ENCODE measurements around the gene FOXG1. TPM values are rescaled to one million over a fixed set of nuclear protein-coding genes. Genes with fewer than 3 reads are reported as not detected.

The FOXG1 gene
- total and polyA plus RNA-seq, 2 of the 4 experiments (the other 2 are of a cell fraction) = not detected

DNA sequence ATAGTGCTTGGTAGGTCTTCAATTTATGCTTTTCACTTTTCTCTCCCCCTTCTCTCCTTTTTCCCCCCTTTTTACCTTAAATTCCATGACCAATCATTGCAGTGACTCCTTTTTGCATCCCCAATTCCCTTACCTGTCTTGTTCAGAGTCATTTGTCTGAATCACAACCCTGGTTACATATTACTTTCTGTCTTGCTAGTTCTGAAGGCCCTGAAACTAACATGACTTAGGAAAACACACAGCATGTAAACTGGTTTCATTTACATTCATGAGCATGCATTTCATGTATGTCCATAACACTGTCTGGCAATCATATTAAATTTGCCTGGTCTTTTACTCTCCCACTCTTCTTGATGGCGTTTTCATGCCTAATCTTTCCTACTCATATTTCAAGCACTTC is 20.3 kb upstream of the FOXG1 start:
- Histone ChIP-seq H3K9me3 (ENCODE audit: control insufficient read depth, insufficient read depth, low read length) (no peaks in the 10 kb centered on the region), H2BK5ac (ENCODE audit: low read depth, low read length, poor library complexity, severe bottlenecking) (no peak overlapping the region), H3K56ac (ENCODE audit: extremely low read depth, insufficient read depth, low read length) (no peak overlapping the region), H3K36me3 (ENCODE audit: control insufficient read depth, insufficient read depth, low read length) (no peaks in the 10 kb centered on the region), H4K8ac (ENCODE audit: low read depth in 2 of 2, low read length in 2 of 2) (no peak overlapping the region), H2BK15ac (ENCODE audit: low read depth, low read length) (no peak overlapping the region), H3K27ac (ENCODE audit: insufficient read depth, low read length) (no peak overlapping the region), H3K14ac (replicated peaks; ENCODE audit: low read depth, low read length) (no peak overlapping the region), H2BK20ac (ENCODE audit: low read depth, low read length) (no peak overlapping the region), H3K4ac (ENCODE audit: low read depth, low read length) (no peak overlapping the region), H4K20me1 (ENCODE audit: insufficient read depth, low read length) (no peaks in the 10 kb centered on the region), H3K4me2 (ENCODE audit: low read depth, low read length) (no peak overlapping the region), H4K5ac (ENCODE audit: low read depth, low read length) (no peak overlapping the region), H2AFZ (replicated peaks; ENCODE audit: low read length, poor library complexity) (no peak overlapping the region), H3K9me1 (ENCODE audit: insufficient read depth, low read length) (no peaks in the 10 kb centered on the region), H4K91ac (ENCODE audit: insufficient read depth, low read depth, low read length) (no peak overlapping the region), H2AK5ac (ENCODE audit: low read depth, low read length) (no peak overlapping the region), H2BK120ac (ENCODE audit: low read depth, low read length) (no peak overlapping the region), H3K9ac (ENCODE audit: low read depth, low read length) (no peak overlapping the region), H3K18ac (ENCODE audit: low read depth, low read length) (no peak overlapping the region), H2AK9ac (replicated peaks; ENCODE audit: low read depth, low read length, poor library complexity) (no peak overlapping the region), H3K23ac (ENCODE audit: low read depth, low read length) (no peak overlapping the region), H3K79me1 (ENCODE audit: low read depth in 1 of 2, low read length in 2 of 2) (no peaks in the 10 kb centered on the region), H3K4me1 (ENCODE audit: control insufficient read depth, insufficient read depth, low read length) (no peaks in the 10 kb centered on the region), H3K4me3 (ENCODE audit: insufficient read depth, low read depth, low read length) (no peak overlapping the region), H3K27me3 (ENCODE audit: control insufficient read depth, insufficient read depth, low read length) (no peaks in the 10 kb centered on the region)
- DNase-seq (no peak), ATAC-seq (ENCODE audit: low read depth) (no peak)
- POLR2A ChIA-PET (ENCODE audit: unreplicated experiment) = no interaction called here
- dilution Hi-C loops (cut with HindIII; ENCODE audit: low sequenced_read_pairs, unreplicated experiment) (no loop called here), intact Hi-C loops (cut with micrococcal nuclease) (no loop called here), in situ Hi-C loops (cut with MboI; ENCODE audit: low sequenced_read_pairs) (no loop called here)
- TF ChIP-seq RAD21 (IDR thresholded peaks at IDR 0.05; ENCODE audit: low read length) (no peak), RFX5 (IDR thresholded peaks at IDR 0.05; ENCODE audit: low read depth, low read length) (no peak), MAFK (IDR thresholded peaks at IDR 0.05; ENCODE audit: low read depth, low read length) (no peak), FOS (IDR thresholded peaks at IDR 0.05; ENCODE audit: low read depth, low read length) (no peak), SMC3 (IDR thresholded peaks at IDR 0.05; ENCODE audit: low read depth, low read length) (no peak), RCOR1 (IDR thresholded peaks at IDR 0.05; ENCODE audit: insufficient replicate concordance, low read length) (no peak)
- TF ChIP-seq, protein P1, sequence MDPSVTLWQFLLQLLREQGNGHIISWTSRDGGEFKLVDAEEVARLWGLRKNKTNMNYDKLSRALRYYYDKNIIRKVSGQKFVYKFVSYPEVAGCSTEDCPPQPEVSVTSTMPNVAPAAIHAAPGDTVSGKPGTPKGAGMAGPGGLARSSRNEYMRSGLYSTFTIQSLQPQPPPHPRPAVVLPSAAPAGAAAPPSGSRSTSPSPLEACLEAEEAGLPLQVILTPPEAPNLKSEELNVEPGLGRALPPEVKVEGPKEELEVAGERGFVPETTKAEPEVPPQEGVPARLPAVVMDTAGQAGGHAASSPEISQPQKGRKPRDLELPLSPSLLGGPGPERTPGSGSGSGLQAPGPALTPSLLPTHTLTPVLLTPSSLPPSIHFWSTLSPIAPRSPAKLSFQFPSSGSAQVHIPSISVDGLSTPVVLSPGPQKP (IDR thresholded peaks at IDR 0.05; ENCODE audit: borderline replicate concordance, low read depth, low read length) = no peak
- no CpG with 5 or more reads among the region's 1 CpG for whole genome bisulfite sequencing, 2 experiments (ENCODE audit: extremely low coverage in 2 of 2, insufficient read length in 1 of 2)
- CTCF ChIA-PET = interaction anchor here (1.0 kb wide), 1 partner anchor 11 kb away, joined by 3 read pairs; no protein-coding TSS in a partner anchor
- no TSS peak for BruUV-seq (replicated peaks)
